GM18873 (cell line): ENCODE data around the gene SYVN1.
"Not testable (repeated sequence)": the region's sequence is repeated elsewhere in the genome, so short reads cannot be mapped to it uniquely, and the experiment has no call there.

Experiments
- ATAC-seq: cut with Tn5 transposase; IDR thresholded peaks from one replicate; pipeline ENCODE4 v1.9.1; 2021; ENCODE audit warnings: mild to moderate bottlenecking, moderate library complexity, moderate number of reproducible peaks; ENCODE audit not compliant: unreplicated experiment, low FRiP score

The SYVN1 gene

GRCh38 chr11:65152122-65152521 is 17.8 kb upstream of the SYVN1 start:
- ATAC-seq, result no peak

DNA sequence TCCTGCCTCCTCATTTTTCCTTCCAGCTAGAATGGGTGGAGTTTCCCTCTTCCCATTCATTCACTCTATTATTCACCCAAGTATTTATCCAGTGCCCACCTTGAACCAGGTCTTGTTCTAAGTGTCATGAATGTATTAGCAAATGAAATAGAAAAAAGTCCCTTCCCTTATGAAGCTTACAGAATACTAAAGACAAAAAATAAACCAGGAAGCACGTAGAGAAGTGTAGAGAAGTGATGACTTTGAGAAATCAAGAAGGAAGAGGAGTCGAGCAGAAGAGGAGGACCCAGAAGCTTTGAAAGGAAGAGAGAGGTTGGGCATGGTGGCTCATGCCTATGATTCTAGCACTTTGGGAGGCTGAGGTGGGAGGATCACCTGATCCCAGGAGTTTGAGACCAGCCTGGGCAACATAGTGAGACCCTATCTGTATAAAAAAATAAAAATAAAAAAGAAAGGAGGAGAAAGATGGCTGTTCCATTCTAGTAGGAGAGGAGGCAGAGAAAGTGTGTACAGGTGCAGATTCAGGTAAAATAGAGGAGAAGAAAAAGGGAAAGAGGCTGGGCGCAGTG is 17.1 kb upstream of the SYVN1 start:
- ATAC-seq, result no peak

GRCh38 chr11:65150509-65151299 is 16.4 kb upstream of the SYVN1 start:
- ATAC-seq, result no peak

DNA sequence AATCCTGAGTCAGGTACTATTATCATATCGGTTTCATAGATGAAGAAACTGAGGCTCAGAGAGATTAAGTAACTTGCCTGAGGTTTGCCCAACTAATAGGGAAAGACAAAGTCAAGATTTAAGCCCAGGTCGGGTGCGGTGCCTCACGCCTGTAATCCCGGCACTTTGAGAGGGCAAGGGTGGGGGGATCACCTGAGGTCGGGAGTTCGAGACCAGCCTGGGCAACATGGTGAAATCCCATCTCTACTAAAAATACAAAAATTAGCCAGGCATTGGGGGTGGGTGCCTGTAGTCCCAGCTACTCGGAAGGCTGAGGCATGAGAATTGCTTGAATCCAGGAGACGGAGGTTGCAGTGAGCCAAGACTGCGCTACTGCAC is 15.8 kb upstream of the SYVN1 start:
- not testable (repeated sequence) for ATAC-seq

DNA sequence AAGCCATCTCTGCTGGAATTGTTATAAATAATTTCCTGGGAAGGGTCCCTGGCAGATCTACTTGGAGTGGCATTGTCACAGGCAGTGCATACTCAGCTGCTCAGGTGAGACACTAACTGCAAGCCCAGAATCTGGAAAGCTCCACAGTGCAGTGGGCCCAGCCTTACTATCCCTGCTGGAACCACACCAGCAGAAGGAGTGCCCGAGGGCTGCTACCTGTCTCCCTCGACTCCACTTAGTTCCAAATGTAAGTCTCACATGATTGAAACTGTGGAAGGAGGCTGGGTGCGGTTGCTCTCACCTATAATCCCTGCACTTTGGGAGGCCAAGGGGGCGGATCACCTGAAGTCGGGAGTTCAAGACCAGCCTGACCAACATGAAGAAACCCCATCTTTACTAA is 14.3 kb upstream of the SYVN1 start:
- no peak for ATAC-seq

GRCh38 chr11:65147352-65148075 is 13.2 kb upstream of the SYVN1 start:
- no peak for ATAC-seq

GRCh38 chr11:65141896-65142494 is 7.7 kb upstream of the SYVN1 start:
- ATAC-seq, result no peak

- no peak for ATAC-seq
Measured at GRCh38 chr11:65136515-65137096, 2.3 kb upstream of the SYVN1 start.

DNA sequence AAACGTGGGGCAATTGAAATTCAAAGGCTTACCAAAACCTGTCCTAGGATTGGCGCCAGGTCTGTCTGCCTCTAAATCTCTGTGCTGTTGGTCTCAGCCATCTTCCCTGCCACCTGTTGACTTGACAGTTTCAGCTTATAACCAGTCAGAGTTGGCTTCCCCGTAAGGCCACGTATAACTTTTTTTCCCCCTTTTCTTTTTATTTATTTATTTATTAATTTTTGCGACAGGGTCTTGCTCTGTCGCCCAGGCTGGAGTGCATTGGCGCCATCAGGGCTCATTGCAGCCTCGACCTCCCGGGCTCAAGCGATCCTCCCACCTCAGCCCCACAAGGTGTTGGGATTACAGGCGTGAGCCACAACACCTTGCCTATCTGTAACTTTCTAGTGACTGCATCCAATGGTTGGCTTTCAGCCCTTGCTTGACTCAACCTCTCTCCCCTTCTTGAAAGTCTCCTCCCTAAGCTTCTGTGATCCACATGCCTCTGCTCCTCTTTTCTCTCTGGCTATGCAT is 1.4 kb upstream of the SYVN1 start:
- ATAC-seq, result no peak

GRCh38 chr11:65134952-65135632 is 773 bp upstream of the SYVN1 start:
- ATAC-seq, result peak; percentile 62

DNA sequence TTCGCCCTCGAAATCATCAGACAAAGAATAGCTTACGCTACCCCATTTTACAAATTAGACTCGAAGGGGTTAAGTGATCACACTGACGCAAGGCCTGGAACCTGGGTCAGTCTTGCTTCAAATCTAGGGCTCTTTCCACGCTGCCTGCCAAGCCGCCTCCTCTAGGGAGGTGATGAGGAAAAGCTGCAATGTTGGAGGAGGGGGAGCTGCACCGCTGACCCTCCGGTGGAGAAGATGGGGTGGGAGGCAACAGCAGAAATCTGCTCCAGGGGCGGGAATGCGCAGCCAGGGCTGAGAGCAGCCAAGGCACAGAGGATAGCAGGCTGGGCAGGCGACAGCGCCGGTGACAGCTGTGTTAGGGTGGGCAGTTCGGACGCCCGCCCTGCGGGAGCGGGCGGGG is 595 bp downstream of the SYVN1 start:
- ATAC-seq, result no peak

DNA sequence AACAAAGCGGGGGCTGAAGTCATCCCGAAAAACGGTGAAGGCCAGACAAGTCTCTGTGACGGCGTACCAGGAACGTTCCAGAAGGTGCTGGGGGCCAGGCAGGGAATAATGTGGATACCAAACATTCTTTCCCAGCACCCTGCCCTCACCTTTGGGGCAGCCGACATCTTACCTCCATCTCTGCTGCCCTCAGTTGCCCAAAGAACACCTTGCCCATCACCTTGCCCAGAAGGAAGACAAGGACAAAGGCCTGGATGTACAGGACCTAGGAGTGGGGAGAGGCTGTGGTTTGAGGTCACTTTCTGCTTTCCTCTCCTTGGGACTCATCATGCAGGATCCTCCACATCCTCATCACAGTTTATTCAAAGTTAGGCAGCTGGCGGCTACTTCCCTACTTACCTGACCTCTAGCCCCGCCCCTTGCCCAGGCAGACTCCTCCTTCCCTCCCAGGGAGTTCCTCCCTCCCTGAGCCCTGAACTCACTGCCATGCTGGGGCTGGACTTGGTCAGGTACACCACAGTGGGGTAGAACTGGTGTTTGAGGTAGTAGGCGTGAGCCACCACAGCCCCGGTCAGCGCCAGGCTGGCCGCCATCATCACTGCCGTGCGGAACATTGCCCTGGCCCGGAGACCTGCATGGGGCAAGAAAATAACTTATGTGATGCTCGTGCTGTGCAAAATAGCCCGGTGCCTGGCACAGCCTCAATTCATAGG is 1.2 kb downstream of the SYVN1 start:
- ATAC-seq, result no peak

- ATAC-seq, result peak; percentile 31
Measured at GRCh38 chr11:65132238-65132987, 1.9 kb downstream of the SYVN1 start.

GRCh38 chr11:65131895-65132237 is 2.5 kb downstream of the SYVN1 start:
- no peak for ATAC-seq

- no peak for ATAC-seq
Measured at GRCh38 chr11:65131417-65131776, 2.9 kb downstream of the SYVN1 start.

GRCh38 chr11:65130631-65131416 is 3.5 kb downstream of the SYVN1 start:
- ATAC-seq, result no peak

DNA sequence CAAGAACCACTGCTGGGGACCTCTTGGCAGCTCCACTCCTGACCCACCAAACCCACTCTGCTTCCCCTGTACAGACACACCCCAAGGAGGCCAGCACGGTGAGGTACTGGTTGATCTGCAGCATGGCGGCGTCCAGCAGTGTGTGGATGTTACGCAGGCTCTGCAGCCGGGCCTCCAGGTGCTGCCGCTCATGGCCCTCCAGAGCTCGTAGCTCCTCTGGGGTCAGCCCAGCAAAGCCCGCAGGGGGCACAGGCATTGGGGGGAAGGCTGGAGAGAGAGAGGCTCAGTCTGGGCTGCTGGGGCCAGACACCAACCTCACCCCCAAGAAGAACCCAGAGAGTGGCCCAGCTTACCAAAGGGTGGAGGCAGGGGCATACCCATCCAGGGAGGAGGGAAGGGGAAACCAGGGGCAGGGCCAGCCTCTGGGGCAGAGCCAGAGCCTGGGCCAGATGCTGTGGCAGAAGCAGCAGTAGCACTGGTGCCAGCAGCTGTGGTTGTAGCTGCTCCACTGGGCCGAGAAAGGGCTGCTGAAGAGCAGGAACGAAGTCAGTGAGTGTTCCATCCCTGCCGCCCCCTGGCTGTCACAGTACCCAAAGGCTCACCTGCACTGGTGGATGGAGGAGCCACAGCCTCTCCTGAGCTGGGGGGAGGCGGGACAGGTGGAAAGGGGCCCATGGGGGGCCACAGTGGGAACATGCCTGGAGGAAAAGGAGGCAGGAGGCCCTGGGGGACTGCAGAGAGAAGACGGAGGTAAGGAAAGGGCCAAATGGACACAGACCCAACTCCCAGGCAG is 4.5 kb downstream of the SYVN1 start:
- no peak for ATAC-seq
